Measurements from ENCODE around the gene TVP23A.

The TVP23A gene

DNA sequence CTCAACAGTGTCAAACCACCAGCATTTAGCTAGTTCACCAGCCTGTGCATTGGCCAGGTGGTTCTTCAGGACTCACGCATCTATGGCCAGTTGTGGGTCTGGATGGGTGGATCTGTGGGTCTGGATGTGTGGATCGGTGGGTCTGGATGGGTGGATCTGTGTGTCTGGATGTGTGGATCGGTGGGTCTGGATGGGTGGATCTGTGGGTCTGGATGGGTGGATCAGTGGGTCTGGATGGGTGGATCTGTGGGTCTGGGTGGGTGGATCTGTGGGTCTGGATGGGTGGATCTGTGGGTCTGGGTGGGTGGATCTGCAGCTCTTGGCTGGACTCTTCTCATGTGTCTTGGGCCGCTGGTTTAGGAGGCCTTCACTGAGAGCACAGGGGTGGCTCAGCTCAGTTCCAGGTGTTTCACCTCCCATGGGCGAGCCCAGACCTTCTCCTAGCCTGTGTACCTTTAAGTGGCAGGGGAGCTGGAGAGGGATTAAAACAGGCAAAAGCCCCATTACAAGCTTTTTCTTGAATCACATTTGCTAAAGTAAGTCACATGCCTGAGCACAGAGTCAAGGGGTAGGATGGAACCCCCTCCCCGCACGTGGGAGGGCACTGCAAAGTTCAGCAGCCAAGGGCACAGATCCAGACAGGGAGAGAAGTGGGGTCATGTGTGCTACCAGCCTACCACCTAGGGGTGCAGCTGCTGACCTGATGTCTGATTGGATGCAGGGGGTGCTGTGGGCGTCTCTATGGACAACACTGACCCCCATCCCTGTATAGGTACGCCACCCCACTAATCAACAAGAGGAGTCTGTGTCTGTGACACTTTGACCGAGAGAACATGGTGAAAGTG lies 78.4 kb downstream of the TVP23A start:
- Histone ChIP-seq H3K27me3 (no peaks in the 10 kb centered on the region), H3K9me3 (no peaks in the 10 kb centered on the region), H3K4me1 (peaks cover 0 to 51% (median 23%) of the 10 kb centered on the region in 4 donors), H3K36me3 (no peaks in the 10 kb centered on the region), H3K27ac (peak overlapping the region in 1 of 2 donors; percentile 75), H3K4me3 (no peak overlapping the region)
- TF ChIP-seq, protein P1, sequence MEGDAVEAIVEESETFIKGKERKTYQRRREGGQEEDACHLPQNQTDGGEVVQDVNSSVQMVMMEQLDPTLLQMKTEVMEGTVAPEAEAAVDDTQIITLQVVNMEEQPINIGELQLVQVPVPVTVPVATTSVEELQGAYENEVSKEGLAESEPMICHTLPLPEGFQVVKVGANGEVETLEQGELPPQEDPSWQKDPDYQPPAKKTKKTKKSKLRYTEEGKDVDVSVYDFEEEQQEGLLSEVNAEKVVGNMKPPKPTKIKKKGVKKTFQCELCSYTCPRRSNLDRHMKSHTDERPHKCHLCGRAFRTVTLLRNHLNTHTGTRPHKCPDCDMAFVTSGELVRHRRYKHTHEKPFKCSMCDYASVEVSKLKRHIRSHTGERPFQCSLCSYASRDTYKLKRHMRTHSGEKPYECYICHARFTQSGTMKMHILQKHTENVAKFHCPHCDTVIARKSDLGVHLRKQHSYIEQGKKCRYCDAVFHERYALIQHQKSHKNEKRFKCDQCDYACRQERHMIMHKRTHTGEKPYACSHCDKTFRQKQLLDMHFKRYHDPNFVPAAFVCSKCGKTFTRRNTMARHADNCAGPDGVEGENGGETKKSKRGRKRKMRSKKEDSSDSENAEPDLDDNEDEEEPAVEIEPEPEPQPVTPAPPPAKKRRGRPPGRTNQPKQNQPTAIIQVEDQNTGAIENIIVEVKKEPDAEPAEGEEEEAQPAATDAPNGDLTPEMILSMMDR (IDR thresholded peaks at IDR 0.05) = no peak
- intact Hi-C loops (cut with DNase I; ENCODE audit: low total_unique reads) = loop anchor here (5.0 to 10.0 kb wide), 2 partner anchors 177 to 485 kb away; no protein-coding TSS in a partner anchor
- DNase-seq = no peak

DNA sequence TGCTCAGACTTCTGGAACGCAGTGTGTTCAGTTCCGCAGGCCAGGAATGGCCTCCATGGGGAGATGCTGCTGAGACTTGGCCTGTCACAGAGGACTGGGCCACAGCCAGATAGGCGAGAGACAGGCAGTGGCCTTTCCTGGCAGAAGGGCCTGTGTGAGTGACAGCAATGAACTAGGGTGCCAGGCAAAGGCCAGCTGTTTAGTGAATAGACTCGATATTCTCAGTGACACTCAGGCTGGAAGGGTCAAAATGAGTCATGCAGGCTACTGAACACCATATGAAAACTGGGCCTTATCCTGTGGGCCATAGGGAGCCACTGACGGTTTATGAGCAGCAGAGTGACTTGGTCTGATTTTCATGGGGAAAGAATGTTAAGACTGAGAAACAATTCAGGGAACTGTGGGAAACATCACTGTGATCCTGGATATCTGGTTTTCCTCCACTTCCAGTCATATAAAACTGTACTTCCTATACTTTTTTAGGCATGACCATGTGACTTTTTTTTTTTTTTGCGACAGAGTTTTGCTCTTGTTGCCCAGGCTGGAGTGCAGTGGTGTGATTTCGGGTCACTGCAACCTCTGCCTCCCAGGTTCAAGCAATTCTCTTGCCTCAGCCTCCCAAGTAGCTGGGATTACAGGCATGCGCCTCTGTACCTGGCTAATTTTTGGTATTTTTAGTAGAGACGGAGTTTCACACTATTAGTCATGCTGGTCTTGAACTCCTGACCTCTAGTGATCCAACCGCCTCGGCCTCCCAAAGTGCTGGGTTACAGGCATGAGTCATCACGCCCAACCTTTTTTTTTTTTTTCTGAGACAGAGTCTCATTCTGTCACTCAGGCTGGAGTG lies 80.1 kb downstream of the TVP23A start:
- peak; percentile 63 to 83 for DNase-seq
- TF ChIP-seq, protein P1 (IDR thresholded peaks at IDR 0.05) = no peak
- Histone ChIP-seq H3K27ac (peak overlapping the region; percentile 58 to 75), H3K9me3 (no peaks in the 10 kb centered on the region), H3K4me1 (peaks cover 0 to 42% (median 17%) of the 10 kb centered on the region in 4 donors), H3K36me3 (no peaks in the 10 kb centered on the region), H3K4me3 (no peak overlapping the region), H3K27me3 (no peaks in the 10 kb centered on the region)
- intact Hi-C loops (cut with DNase I; ENCODE audit: low total_unique reads) = loop anchor here (5.0 to 10.0 kb wide), 2 partner anchors 179 to 484 kb away; no protein-coding TSS in a partner anchor

DNA sequence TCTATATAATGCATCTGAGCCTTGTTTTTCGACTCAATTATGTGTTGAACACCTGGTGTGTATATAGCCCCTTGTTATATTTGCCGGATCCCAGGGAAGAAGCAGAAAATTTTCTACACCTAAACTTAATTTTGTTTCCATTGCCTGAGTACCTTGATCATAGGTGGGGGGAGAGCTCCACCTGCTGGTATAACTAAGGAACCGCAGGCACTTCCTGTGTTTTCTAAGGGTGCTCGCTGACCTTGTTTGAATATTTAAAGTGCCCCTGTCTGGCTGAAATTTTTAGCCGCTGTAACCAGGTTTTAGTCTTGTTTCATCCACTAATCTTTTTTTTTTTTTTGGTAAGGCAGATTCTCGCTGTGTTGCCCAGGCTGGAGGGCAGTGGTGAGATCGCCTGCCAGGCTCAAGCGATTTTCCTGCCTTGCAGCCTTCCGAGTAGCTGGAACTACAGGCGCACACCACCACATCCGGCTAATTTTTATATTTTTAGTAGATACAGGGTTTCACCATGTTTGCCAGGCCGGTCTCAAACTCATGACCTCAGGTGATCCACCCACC lies 81.4 kb downstream of the TVP23A start:
- Histone ChIP-seq H3K36me3 (no peaks in the 10 kb centered on the region), H3K27ac (peak overlapping the region; percentile 58 to 75), H3K27me3 (no peaks in the 10 kb centered on the region), H3K4me1 (peaks cover 0 to 31% (median 16%) of the 10 kb centered on the region in 4 donors), H3K4me3 (no peak overlapping the region), H3K9me3 (no peaks in the 10 kb centered on the region)
- TF ChIP-seq, protein P1 (IDR thresholded peaks at IDR 0.05) = peak; percentile 90 to 97
- intact Hi-C loops (cut with DNase I; ENCODE audit: low total_unique reads) = loop anchor here (2.0 to 10.0 kb wide), 3 partner anchors 180 to 482 kb away; no protein-coding TSS in a partner anchor
- peak in 1 of 2 donors; percentile 64 for DNase-seq

DNA sequence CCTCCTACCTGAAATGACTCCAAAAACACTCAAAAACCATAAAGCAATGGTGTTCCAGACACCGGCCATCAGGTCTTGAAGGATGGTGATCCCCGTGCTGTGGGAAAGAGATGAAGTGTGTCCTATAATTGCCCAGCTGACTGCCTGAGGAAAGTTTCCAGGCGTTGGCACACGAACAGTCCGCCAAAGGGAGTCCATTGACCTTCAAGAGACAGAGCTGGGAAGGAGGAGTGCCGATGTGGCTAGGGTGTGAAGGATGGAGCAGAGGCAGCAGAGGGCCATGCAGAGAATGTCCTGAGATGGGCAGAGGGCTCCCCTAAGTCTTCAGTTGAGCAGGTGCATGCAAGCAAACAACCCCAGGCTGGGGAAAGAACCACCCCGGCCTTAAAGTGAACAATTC lies 86.8 kb downstream of the TVP23A start:
- no peak overlapping the region for H3K4me3 ChIP-seq
- no peaks in the 10 kb centered on the region for H3K9me3 ChIP-seq
- DNase-seq = no peak
- no peaks in the 10 kb centered on the region for H3K4me1 ChIP-seq
- H3K27ac ChIP-seq = no peak overlapping the region
- intact Hi-C loops (cut with DNase I; ENCODE audit: low total_unique reads) = loop anchor here (5.0 to 10.0 kb wide), 2 partner anchors 129 to 477 kb away; no protein-coding TSS in a partner anchor
- no peaks in the 10 kb centered on the region for H3K36me3 ChIP-seq
- TF ChIP-seq, protein P1 (IDR thresholded peaks at IDR 0.05) = no peak
- H3K27me3 ChIP-seq = no peaks in the 10 kb centered on the region
